HG02981 (cell line): ENCODE data around the gene WDR62.

ENCODE experiments used
- ATAC-seq: cut with Tn5 transposase; IDR thresholded peaks from one replicate; pipeline ENCODE4 v1.9.1; 2021; ENCODE audit warnings: mild to moderate bottlenecking, moderate library complexity; ENCODE audit not compliant: unreplicated experiment

The WDR62 gene

GRCh38 chr19:36054733-36055686 lies at the start of gene WDR62:
TSS of gene WDR62 (plus strand) at chr19:36054897. CDS start at chr19:36054972, 75 bp downstream.
- ATAC-seq, result peak; percentile 63

DNA sequence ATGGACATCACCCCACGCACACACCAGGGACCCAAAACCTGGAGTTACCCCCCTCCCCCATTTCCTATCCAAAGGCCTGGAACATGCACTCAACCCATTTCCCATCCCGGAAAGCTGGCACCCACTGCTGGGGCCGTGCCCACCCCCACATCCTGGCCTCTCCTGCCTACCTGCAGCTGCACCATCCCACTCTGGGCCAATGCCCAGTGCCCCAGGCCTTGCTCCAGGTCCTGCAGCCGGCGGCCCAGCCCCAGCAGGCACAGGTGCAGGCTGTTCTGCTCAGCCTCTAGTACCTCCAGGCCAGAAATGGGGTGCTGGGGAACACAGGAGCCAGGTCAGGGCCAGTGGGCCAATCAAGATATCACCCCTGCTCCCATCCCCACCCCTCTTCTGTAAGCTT lies 47.7 kb upstream of the WDR62 start:
- ATAC-seq, result no peak

- ATAC-seq, result no peak
These were observed 46.2 kb upstream of the WDR62 start, which contains the start of gene SYNE4 for GRCh38 chr19:36008336-36008978. TSS of gene SYNE4 (minus strand) at chr19:36008813. CDS start at chr19:36008681, 132 bp downstream.

- ATAC-seq, result no peak
These were observed 45.5 kb upstream of the WDR62 start for GRCh38 chr19:36009220-36009619.

- ATAC-seq, result no peak
These were observed 44.9 kb upstream of the WDR62 start for GRCh38 chr19:36009633-36010379.

DNA sequence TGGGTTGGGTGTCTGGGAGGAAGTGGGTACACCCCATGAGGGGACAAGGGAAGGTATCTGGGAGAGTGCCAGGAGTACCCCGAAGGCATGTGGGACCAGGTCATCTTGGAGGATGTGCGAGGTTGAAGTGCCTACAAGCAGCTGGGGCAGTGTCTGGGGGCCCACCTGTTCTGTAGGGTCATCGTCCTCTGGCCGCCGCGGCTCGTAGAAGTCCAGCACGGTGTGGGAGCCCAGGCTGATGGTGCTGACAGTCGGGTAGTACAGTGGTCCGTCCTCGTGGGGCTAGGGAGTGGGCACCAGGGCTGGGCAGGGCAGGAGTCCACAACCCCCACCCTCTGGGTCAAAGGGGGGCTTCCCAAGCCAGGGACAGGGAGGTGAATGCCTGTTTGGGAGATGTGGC lies 44.3 kb upstream of the WDR62 start:
- ATAC-seq, result no peak

DNA sequence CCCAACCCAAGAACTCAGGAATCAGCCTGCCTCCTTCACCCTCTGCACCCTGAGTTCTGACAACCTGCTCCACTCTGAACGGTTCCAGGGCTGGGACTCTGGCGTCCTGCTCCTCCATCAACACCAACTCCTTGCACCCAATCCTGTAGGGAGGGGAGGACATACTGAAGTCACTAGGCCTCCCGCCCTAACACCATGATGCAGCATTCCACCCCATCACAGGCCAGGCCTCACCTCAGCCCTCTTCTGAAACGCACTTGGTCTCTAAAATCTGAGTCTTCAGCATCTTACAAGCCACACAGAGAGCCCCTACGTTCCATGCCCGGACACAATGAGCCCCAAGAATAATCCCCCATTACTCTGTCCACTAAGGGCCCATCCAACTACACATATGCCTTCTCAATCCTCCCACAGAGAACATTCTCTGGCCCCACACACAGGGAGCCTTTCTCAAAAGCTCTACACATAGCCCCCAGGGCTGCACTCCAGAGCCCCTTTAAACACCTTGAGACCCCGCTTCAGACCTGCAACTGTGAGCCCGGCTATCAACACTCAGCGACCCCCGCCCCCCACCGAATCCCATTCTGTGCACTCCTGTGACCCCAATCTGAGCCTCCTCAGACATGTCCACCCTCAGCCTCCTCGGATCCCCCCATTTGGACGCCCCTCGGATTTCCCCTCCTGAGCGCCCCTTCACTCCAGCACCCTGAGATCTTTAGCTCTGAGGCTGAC lies 41.3 kb upstream of the WDR62 start:
- no peak for ATAC-seq

- ATAC-seq, result peak; percentile 99
These were observed 40.4 kb upstream of the WDR62 start, which contains the start of gene ALKBH6 for GRCh38 chr19:36014012-36014924. TSS of gene ALKBH6 (minus strand) at chr19:36014213. CDS start at chr19:36013397, 816 bp downstream.

- no peak for ATAC-seq
These were observed 35.5 kb upstream of the WDR62 start for GRCh38 chr19:36019061-36019670.

DNA sequence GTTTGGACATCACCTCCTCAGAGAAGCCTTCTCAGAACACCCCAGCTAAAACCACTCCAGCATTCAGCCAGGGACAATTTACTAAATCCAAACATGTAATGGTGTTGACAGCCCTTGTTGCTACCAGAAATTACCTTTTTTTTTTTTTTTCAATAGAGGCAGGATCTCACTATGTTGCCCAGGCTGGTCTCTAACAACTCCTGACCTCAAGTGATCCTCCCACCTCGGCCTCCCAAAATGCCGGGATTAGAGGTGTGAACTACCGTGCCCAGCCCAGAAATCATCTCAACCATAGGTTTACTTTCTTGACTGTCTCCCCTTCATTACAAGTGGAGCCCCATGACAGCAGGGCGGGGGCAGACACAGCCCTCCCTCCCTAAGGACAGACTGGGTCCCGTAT lies 31.3 kb upstream of the WDR62 start:
- no peak for ATAC-seq

- ATAC-seq, result no peak
These were observed 29.2 kb upstream of the WDR62 start for GRCh38 chr19:36025541-36025940.

- no peak for ATAC-seq
These were observed 28.4 kb upstream of the WDR62 start for GRCh38 chr19:36026091-36026876.

- no peak for ATAC-seq
These were observed 27.0 kb upstream of the WDR62 start for GRCh38 chr19:36027696-36028095.

- no peak for ATAC-seq
These were observed 26.2 kb upstream of the WDR62 start for GRCh38 chr19:36028313-36029041.

DNA sequence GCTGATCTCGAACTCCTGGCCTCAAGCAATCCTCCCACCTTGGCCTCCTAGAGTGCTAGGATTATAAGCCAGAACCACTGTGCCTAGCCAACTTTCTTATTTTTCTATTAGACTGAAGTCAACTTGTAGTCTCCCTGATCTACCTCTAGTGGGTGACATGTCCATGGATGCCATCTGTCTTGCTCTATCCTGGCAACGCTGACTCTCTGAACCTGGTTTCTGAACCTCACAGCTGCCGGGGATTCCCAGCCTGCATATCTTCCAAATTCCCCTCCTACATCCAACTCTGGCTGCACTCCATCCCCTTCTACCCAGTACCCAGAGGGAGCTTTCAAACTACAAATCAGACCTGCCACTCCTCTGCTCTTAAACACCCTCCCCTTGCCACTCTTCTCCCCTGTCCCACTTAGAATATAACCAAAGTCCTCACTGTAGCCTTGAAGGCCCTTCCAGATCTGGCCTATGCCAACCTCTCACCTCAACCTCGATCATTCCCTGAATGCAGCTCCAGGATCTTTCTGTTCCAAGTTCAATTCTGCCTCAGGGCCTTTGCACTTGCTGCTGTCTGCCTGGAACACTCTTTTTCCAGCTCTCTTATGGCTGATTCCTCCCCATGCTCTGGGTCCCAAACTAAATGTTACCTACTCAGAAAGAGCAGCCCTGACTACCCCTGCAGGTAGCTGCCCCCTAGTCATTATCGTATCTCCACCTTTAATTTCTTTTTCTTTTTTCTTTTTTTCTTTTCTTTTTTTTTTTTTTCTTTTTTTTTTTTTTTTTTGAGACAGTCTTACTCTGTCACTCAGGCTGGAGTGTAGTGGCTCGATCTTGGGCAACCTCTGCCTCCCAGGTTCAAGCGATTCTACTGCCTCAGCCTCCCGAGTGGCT lies 24.2 kb upstream of the WDR62 start:
- no peak for ATAC-seq

GRCh38 chr19:36031308-36031707 lies 23.4 kb upstream of the WDR62 start:
- ATAC-seq, result no peak
